Measurements from ENCODE around the gene CPNE6. TPM values are rescaled to one million over a fixed set of nuclear protein-coding genes. Genes with fewer than 3 reads are reported as not detected.

CPNE6 gene
- total RNA-seq, 1 donor from 2014 or later = not detected

GRCh38 chr14:24068711-24069410 lies 2.5 kb upstream of the CPNE6 start:
- DNase-seq (ENCODE audit: low read depth) = no peak

DNA sequence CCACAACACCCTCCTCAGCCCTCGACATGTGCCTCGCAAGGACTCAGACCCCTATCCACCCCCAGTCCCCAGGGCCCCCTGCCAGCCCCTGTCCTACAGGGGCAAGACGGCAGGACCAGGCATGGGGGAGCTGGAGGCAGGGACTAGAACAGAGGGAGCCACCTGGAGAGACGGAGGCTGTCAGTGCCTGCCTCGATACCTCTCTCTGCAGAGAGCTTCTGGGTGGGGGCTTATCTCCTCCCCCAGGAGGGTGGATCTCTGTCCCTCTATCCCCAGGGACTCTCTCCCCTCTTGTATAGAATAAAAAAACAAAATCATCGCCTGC lies 2.0 kb upstream of the CPNE6 start:
- DNase-seq (ENCODE audit: low read depth) = no peak

GRCh38 chr14:24070285-24071143 lies 848 bp upstream of the CPNE6 start:
- no peak for DNase-seq (ENCODE audit: low read depth)

GRCh38 chr14:24071836-24072430 lies 571 bp downstream of the CPNE6 start:
- no peak for DNase-seq (ENCODE audit: low read depth)

GRCh38 chr14:24072436-24072835 lies 1.1 kb downstream of the CPNE6 start:
- DNase-seq (ENCODE audit: low read depth) = no peak

DNA sequence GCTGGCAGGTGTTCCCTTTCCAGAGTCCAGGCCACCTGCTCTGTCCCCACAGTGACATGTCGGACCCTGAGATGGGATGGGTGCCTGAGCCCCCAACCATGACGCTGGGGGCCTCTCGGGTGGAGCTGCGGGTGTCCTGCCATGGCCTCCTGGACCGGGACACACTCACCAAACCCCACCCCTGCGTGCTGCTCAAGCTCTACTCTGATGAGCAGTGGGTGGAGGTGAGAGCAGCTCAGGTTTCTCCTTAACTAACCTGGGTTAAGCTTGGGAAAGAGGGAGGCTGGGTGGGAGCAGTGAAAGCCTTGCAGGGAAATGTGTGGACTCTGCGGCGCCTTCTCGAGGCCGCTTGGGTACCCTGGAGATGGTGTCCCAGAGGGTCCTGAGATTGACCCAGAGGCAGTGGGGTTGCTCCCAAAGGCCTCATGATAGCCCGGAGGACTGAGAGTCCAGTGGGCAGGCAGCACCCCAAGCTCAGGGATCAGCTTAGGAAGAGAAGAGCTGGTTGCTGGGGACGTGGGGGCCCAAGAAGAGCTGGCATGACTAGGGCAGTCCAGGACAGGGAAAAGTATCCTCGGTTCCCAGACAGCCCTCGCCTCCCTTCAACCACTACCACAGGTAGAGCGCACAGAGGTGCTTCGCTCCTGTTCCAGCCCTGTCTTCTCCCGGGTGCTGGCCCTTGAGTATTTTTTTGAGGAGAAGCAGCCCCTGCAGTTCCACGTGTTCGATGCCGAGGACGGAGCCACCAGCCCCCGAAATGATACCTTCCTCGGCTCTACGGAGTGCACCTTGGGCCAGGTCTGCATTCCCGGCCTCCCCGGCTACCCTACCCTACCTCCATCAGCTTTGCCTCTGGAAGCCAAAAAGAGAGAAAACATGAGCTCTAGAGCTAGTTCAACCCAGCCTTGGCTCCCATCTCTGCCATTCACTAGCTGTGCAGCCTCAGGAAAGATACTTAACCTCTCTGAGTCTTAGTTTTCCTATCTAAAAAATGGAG lies 1.8 kb downstream of the CPNE6 start:
- no peak for DNase-seq (ENCODE audit: low read depth)

- DNase-seq (ENCODE audit: low read depth) = no peak
Observed at GRCh38 chr14:24074625-24075484, 3.5 kb downstream of the CPNE6 start.

- no peak for DNase-seq (ENCODE audit: low read depth)
Observed at GRCh38 chr14:24075485-24076301, 4.3 kb downstream of the CPNE6 start.

DNA sequence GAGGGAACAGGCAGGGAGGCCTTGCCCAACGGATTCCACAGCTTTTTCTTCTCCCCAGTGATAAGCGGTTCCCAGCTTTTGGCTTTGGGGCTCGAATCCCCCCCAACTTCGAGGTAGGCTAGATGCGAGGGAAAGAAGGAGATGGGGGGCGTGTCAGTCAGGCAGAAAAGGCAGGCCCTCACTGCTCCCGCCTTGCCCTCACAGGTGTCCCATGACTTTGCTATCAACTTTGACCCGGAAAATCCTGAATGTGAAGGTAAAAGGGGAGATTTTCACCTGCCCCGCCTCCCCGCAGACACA lies 4.9 kb downstream of the CPNE6 start:
- no peak for DNase-seq (ENCODE audit: low read depth)

DNA sequence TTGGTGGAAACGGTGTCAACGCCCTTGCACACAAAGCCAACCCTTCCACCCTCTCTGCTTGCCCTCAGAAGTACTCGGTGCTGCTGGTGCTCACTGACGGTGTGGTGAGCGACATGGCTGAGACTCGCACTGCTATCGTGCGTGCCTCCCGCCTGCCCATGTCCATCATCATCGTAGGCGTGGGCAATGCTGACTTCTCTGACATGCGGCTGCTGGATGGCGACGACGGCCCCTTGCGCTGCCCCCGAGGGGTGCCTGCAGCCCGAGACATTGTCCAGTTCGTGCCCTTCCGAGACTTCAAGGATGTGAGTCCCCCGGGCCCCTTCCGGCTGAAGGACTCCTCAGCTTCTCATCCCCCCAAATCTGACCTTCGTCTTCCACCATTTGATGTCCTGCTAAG lies 5.7 kb downstream of the CPNE6 start:
- DNase-seq (ENCODE audit: low read depth) = no peak

- no peak for DNase-seq (ENCODE audit: low read depth)
Observed at GRCh38 chr14:24078146-24078545, 6.8 kb downstream of the CPNE6 start.

- DNase-seq (ENCODE audit: low read depth) = no peak
Observed at GRCh38 chr14:24079491-24080141, 8.3 kb downstream of the CPNE6 start.

GRCh38 chr14:24080142-24080530 lies 8.8 kb downstream of the CPNE6 start:
- no peak for DNase-seq (ENCODE audit: low read depth)

GRCh38 chr14:24080888-24081738 lies 9.8 kb downstream of the CPNE6 start:
- peak; percentile 21 for DNase-seq (ENCODE audit: low read depth)

- DNase-seq (ENCODE audit: low read depth) = no peak
Observed at GRCh38 chr14:24081739-24082211, 10.4 kb downstream of the CPNE6 start.

DNA sequence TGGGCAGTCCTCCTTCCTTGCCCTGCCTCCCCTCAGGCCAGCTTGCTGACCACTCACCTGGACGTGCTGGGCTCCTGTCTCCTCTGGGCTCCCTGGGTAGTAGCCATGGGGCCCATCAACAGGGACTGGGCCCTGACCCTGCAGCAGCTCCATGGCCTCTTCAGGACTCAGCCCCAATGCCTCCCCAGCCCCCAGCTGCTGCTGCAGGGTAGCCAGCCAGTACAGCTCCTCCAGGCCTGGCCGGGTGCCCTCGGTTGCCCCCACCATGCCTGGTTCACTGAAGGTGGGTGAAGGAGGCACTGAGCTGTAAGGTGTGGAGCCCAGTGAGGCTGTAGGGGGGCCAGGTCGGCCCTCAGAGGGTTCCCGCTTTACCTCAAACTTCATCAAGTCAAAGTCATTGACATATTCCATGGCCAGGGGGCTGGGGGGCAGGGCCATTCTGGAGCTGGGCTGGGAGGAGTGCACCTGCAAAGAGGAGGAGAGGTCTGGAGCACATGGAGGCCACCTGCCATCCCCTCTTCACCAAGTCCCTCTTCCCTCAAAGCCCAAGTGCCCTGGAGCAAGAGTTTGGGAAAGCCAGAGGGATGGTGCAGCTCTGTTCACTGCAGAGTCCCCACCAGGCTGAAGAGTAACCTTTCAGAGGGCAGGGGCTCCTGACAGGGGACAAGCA lies 11.2 kb downstream of the CPNE6 start:
- DNase-seq (ENCODE audit: low read depth) = no peak

DNA sequence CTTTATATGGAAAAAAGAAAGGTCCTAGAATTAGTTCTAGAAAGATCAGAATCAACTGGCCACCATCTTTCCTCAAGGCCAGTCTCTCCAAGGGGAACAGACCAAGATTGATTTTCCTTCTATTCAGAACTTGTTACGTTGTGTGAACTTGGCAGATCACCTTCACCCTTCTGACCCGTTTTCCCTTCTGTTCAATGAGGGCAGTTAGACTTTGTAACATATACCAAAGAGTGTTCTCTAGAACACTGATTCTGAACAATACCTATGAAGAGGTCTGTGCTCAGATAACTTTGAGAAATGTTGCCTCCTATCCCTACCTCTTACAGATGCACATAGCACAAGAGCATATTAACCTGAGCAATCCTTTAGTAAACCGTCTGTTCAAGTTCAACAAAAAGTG lies 12.1 kb downstream of the CPNE6 start:
- no peak for DNase-seq (ENCODE audit: low read depth)

Measured in myocyte (in vitro differentiated cells).